ENCODE measurements around the gene CDK14. TPM values are rescaled to one million over a fixed set of nuclear protein-coding genes. Genes with fewer than 3 reads are reported as not detected.
"Not testable (repeated sequence)": the region's sequence is repeated elsewhere in the genome, so short reads cannot be mapped to it uniquely, and the experiment has no call there.

Gene CDK14
- total and polyA plus RNA-seq, 2 donors (not counting 1 experiment from before 2014, with no cell fraction given), result 23.6 to 41.1 TPM

DNA sequence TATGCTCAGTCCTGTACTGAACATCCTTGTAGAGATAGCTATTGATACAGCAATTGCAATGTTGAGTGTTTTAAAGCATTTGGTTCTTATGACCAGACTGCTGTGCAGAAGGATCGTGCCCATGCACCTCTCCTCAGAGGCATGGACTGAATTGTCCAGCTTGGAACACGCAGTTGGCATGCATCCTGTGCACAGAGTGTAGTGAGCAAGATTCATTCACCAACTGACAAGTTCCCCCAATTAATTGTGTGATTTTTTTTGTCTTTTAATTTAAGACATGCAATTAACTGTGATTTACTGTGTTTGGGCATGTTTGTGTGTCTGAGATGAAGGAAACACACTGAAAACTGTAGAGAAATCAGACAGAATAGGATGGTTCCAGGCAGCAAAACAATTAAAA, 323.7 kb downstream of the CDK14 start:
- TF ChIP-seq EZH2 (IDR thresholded peaks at IDR 0.05; ENCODE audit: low read length, missing control alignments), result no peak
- TF ChIP-seq, protein P1, sequence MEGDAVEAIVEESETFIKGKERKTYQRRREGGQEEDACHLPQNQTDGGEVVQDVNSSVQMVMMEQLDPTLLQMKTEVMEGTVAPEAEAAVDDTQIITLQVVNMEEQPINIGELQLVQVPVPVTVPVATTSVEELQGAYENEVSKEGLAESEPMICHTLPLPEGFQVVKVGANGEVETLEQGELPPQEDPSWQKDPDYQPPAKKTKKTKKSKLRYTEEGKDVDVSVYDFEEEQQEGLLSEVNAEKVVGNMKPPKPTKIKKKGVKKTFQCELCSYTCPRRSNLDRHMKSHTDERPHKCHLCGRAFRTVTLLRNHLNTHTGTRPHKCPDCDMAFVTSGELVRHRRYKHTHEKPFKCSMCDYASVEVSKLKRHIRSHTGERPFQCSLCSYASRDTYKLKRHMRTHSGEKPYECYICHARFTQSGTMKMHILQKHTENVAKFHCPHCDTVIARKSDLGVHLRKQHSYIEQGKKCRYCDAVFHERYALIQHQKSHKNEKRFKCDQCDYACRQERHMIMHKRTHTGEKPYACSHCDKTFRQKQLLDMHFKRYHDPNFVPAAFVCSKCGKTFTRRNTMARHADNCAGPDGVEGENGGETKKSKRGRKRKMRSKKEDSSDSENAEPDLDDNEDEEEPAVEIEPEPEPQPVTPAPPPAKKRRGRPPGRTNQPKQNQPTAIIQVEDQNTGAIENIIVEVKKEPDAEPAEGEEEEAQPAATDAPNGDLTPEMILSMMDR (conservative IDR thresholded peaks at IDR 0.05 in 1 of 2, IDR thresholded peaks at IDR 0.05 in 1 of 2; ENCODE audit: low read depth in 1 of 2, low read length in 2 of 2), result no peak
- H3K36me3 ChIP-seq (ENCODE audit: control insufficient read depth, insufficient read depth, low read length), result no peaks in the 10 kb centered on the region
- H3K27me3 ChIP-seq (ENCODE audit: control insufficient read depth, insufficient read depth, low read length), result no peaks in the 10 kb centered on the region
- no peak overlapping the region for H3K27ac ChIP-seq (ENCODE audit: insufficient read depth, low read length)
- no peak overlapping the region for H3K4me2 ChIP-seq (ENCODE audit: extremely low read depth, insufficient read depth, low read length)
- no peak for DNase-seq (ENCODE audit: low read depth in 2 of 2)
- no peak overlapping the region for H3K4me3 ChIP-seq (replicated peaks in 1 of 4; ENCODE audit: control extremely low read depth in 1 of 4, insufficient read depth in 1 of 4, low read depth in 3 of 4, low read length in 4 of 4)
- no peaks in the 10 kb centered on the region for H4K20me1 ChIP-seq (ENCODE audit: control insufficient read depth, extremely low read depth, insufficient read depth, low read length)
- no peak overlapping the region for H3K9ac ChIP-seq (ENCODE audit: insufficient read depth, low read length)
- no peak overlapping the region for H2AFZ ChIP-seq (ENCODE audit: low read length)
- H3K79me2 ChIP-seq (ENCODE audit: control insufficient read depth, insufficient read depth, low read length), result no peaks in the 10 kb centered on the region
- no peaks in the 10 kb centered on the region for H3K4me1 ChIP-seq (ENCODE audit: control insufficient read depth, extremely low read depth, insufficient read depth, low read length)
- no peaks in the 10 kb centered on the region for H3K9me3 ChIP-seq (ENCODE audit: control insufficient read depth, insufficient read depth, low read depth, low read length)

DNA sequence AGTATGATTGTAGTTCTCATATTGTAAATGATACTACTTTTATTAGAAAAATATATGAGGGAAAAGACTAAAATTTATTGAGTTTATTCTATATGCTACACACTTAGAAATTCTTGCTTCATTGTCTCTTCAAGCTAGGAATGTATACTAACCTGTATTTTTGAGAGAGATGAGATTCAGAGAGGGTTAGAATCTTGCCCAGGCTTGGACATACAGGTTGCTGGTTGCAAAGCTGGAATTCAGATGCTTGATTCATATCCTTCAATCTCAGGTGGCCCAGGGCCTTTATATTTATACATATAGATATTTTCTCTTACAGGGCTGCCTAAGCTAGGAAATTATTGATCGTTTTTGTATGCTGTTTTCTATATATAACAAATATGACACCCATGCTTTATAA, 324.2 kb downstream of the CDK14 start:
- H3K79me2 ChIP-seq (ENCODE audit: control insufficient read depth, insufficient read depth, low read length), result no peaks in the 10 kb centered on the region
- H3K27me3 ChIP-seq (ENCODE audit: control insufficient read depth, insufficient read depth, low read length), result no peaks in the 10 kb centered on the region
- no peaks in the 10 kb centered on the region for H4K20me1 ChIP-seq (ENCODE audit: control insufficient read depth, extremely low read depth, insufficient read depth, low read length)
- H3K4me3 ChIP-seq (replicated peaks in 1 of 4; ENCODE audit: control extremely low read depth in 1 of 4, insufficient read depth in 1 of 4, low read depth in 3 of 4, low read length in 4 of 4), result no peak overlapping the region
- no peak overlapping the region for H3K9ac ChIP-seq (ENCODE audit: insufficient read depth, low read length)
- H3K36me3 ChIP-seq (ENCODE audit: control insufficient read depth, insufficient read depth, low read length), result no peaks in the 10 kb centered on the region
- H3K9me3 ChIP-seq (ENCODE audit: control insufficient read depth, insufficient read depth, low read depth, low read length), result no peaks in the 10 kb centered on the region
- no peak overlapping the region for H2AFZ ChIP-seq (ENCODE audit: low read length)
- H3K4me1 ChIP-seq (ENCODE audit: control insufficient read depth, extremely low read depth, insufficient read depth, low read length), result no peaks in the 10 kb centered on the region
- H3K27ac ChIP-seq (ENCODE audit: insufficient read depth, low read length), result no peak overlapping the region
- DNase-seq (ENCODE audit: low read depth in 2 of 2), result no peak
- H3K4me2 ChIP-seq (ENCODE audit: extremely low read depth, insufficient read depth, low read length), result no peak overlapping the region
- TF ChIP-seq, protein P1 (conservative IDR thresholded peaks at IDR 0.05 in 1 of 2, IDR thresholded peaks at IDR 0.05 in 1 of 2; ENCODE audit: low read depth in 1 of 2, low read length in 2 of 2), result no peak
- no peak for TF ChIP-seq EZH2 (IDR thresholded peaks at IDR 0.05; ENCODE audit: low read length, missing control alignments)

DNA sequence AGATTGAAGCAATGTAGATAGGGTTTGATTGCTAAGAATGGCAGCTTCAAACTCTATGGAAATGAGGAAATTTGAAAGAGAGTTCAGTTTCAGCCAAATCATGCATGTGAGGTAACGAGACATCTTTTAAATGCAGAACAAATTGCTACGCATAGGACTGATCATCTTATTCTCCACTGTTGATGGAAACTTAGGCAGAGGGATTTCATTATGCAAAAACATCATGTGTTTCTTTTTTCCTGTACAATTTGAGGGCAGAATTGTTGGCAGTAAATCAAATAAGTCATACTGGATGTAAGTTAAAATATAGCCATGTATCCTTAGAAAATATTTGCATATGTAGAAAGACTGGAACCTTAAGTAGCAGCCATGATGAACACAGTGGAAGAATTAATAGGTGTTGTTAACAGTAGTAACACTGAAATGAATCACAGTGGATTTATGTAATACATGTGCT, 327.4 kb downstream of the CDK14 start:
- H3K4me3 ChIP-seq (replicated peaks in 1 of 4; ENCODE audit: control extremely low read depth in 1 of 4, insufficient read depth in 1 of 4, low read depth in 3 of 4, low read length in 4 of 4), result no peak overlapping the region
- DNase-seq (ENCODE audit: low read depth in 2 of 2), result peak in 1 of 2 donors; percentile 24
- TF ChIP-seq EZH2 (IDR thresholded peaks at IDR 0.05; ENCODE audit: low read length, missing control alignments), result no peak
- TF ChIP-seq, protein P1 (conservative IDR thresholded peaks at IDR 0.05 in 1 of 2, IDR thresholded peaks at IDR 0.05 in 1 of 2; ENCODE audit: low read depth in 1 of 2, low read length in 2 of 2), result no peak
- no peak overlapping the region for H3K9ac ChIP-seq (ENCODE audit: insufficient read depth, low read length)
- no peaks in the 10 kb centered on the region for H3K9me3 ChIP-seq (ENCODE audit: control insufficient read depth, insufficient read depth, low read depth, low read length)
- no peaks in the 10 kb centered on the region for H3K4me1 ChIP-seq (ENCODE audit: control insufficient read depth, extremely low read depth, insufficient read depth, low read length)
- H3K4me2 ChIP-seq (ENCODE audit: extremely low read depth, insufficient read depth, low read length), result no peak overlapping the region
- no peak overlapping the region for H3K27ac ChIP-seq (ENCODE audit: insufficient read depth, low read length)
- H3K79me2 ChIP-seq (ENCODE audit: control insufficient read depth, insufficient read depth, low read length), result no peaks in the 10 kb centered on the region
- H3K36me3 ChIP-seq (ENCODE audit: control insufficient read depth, insufficient read depth, low read length), result no peaks in the 10 kb centered on the region
- H3K27me3 ChIP-seq (ENCODE audit: control insufficient read depth, insufficient read depth, low read length), result no peaks in the 10 kb centered on the region
- H4K20me1 ChIP-seq (ENCODE audit: control insufficient read depth, extremely low read depth, insufficient read depth, low read length), result no peaks in the 10 kb centered on the region
- no peak overlapping the region for H2AFZ ChIP-seq (ENCODE audit: low read length)

DNA sequence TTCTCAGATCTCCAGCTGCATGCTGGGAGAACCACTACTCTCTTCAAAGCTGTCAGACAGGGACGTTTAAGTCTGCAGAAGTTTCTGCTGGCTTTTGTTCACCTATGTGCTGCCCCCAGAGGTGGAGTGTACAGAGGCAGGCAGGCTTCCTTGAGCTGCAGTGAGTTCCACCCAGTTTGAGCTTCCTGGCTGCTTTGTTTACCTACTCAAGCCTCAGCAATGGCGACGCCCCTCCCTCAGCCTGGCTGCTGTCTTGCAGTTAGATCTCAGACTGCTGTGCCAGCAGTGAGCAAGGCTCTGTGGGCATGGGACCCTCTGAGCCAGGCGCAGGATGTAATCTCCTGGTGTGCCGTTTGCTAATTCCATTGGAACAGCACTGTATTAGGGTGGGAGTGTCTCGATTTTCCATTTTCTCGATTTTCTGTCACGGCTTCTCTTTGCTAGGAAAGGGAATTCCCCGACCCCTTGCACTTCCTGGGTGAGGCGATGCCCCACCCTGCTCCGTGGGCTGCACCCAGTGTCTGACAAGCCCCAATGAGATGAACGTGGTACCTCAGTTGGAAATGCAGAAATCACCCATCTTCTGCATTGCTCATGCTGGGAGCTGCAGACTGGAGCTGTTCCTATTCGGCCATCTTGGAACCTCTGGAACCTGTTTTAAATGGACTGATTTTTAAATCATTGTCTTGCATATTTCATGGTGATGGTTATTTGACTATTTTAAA, 332.7 kb downstream of the CDK14 start:
- not testable (repeated sequence) for H3K36me3 ChIP-seq (ENCODE audit: control insufficient read depth, insufficient read depth, low read length); H2AFZ ChIP-seq (ENCODE audit: low read length); H3K4me3 ChIP-seq (replicated peaks in 1 of 4; ENCODE audit: control extremely low read depth in 1 of 4, insufficient read depth in 1 of 4, low read depth in 3 of 4, low read length in 4 of 4); H3K4me1 ChIP-seq (ENCODE audit: control insufficient read depth, extremely low read depth, insufficient read depth, low read length); H3K9ac ChIP-seq (ENCODE audit: insufficient read depth, low read length); H3K79me2 ChIP-seq (ENCODE audit: control insufficient read depth, insufficient read depth, low read length); H3K9me3 ChIP-seq (ENCODE audit: control insufficient read depth, insufficient read depth, low read depth, low read length); H3K27ac ChIP-seq (ENCODE audit: insufficient read depth, low read length); H3K4me2 ChIP-seq (ENCODE audit: extremely low read depth, insufficient read depth, low read length); H4K20me1 ChIP-seq (ENCODE audit: control insufficient read depth, extremely low read depth, insufficient read depth, low read length); DNase-seq (ENCODE audit: low read depth in 2 of 2); H3K27me3 ChIP-seq (ENCODE audit: control insufficient read depth, insufficient read depth, low read length)

Data from fibroblast of lung (primary cell).